Measurements from ENCODE around the gene GORAB.

GORAB gene

DNA sequence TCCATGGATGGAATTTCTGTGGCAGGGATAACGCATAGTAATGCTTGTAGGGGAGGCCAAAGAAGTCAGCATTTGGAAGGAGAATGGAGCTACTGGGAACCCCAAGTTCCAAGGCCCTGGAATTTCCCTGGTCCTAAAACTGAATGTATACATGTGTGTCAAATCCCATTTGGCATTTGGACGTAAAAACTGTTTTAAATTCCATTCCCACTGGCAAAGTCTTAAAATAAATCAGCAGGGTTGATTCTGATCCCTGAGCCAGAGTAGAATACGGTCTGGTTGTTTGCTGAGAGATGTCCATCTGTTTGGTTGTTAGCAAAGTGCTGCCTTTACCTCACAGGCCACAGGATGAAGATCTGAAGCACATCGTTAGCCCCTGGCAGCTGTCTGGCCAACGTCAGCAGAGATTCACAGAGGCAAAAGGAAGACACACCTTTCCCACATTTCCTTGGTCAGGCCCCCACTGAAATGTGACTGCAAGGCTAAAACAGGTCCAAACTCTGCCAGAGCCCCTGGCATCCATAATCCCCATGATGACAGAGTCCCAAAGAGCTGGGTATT is 62.2 kb downstream of the GORAB start:
- Histone ChIP-seq H3K9me3 (ENCODE audit: low read length) (no peaks in the 10 kb centered on the region), H3K36me3 (ENCODE audit: insufficient read depth, low read length) (no peaks in the 10 kb centered on the region), H3K27me3 (ENCODE audit: control insufficient read depth in 1 of 2, insufficient read depth in 2 of 2, low read length in 2 of 2) (no peaks in the 10 kb centered on the region), H3K4me1 (ENCODE audit: insufficient read depth, low read length) (no peaks in the 10 kb centered on the region), H3K9ac (ENCODE audit: low read length) (no peak overlapping the region), H3K4me3 (ENCODE audit: low read depth in 1 of 2, low read length in 2 of 2) (no peak overlapping the region), H3K27ac (ENCODE audit: low read depth, low read length) (no peak overlapping the region)

DNA sequence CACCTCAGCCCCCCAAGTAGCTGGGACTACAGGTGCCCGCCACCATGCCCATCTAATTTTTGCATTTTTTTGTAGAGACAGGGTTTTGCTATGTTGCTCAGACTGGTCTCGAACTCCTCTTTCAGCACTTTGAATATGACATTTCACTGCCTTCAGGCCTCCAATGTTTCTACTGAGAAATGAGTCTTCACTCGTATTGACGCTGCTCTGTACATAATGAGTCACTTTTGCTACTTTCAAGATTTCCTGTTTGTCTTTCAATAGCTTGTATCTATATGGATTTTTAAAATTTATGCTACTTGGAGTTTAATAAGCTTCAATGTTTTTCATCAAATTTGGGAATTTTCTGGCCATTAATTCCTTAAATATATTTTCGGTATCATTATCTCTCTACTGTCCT is 64.7 kb downstream of the GORAB start:
- H3K9ac ChIP-seq (ENCODE audit: low read length): no peak overlapping the region
- no peaks in the 10 kb centered on the region for H3K36me3 ChIP-seq (ENCODE audit: insufficient read depth, low read length)
- no peak overlapping the region for H3K27ac ChIP-seq (ENCODE audit: low read depth, low read length)
- H3K4me1 ChIP-seq (ENCODE audit: insufficient read depth, low read length): no peaks in the 10 kb centered on the region
- no peak overlapping the region for H3K4me3 ChIP-seq (ENCODE audit: low read depth in 1 of 2, low read length in 2 of 2)
- no peaks in the 10 kb centered on the region for H3K9me3 ChIP-seq (ENCODE audit: low read length)
- H3K27me3 ChIP-seq (ENCODE audit: control insufficient read depth in 1 of 2, insufficient read depth in 2 of 2, low read length in 2 of 2): no peaks in the 10 kb centered on the region

DNA sequence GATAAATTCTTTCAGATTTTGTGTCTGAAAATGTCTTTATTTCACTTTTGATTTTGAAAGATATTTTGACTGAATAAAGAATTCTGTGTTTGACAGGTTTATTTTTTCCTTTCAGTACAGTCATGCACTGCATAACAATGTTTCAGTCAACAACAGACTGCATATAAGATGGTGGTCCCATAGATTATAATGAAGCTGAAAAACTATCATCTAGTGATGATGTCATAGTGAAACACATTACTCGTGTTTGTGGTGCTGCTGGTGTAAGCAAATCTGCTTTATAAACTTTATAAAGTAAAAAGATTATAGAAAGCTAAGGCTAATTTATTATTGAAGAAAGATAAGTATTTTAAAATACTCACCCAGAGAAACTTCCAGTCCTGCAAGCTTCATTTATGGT is 66.7 kb downstream of the GORAB start:
- Histone ChIP-seq H3K4me1 (ENCODE audit: insufficient read depth, low read length) (no peaks in the 10 kb centered on the region), H3K27ac (ENCODE audit: low read depth, low read length) (no peak overlapping the region), H3K36me3 (ENCODE audit: insufficient read depth, low read length) (no peaks in the 10 kb centered on the region), H3K4me3 (ENCODE audit: low read depth in 1 of 2, low read length in 2 of 2) (no peak overlapping the region), H3K9me3 (ENCODE audit: low read length) (no peaks in the 10 kb centered on the region), H3K9ac (ENCODE audit: low read length) (no peak overlapping the region), H3K27me3 (ENCODE audit: control insufficient read depth in 1 of 2, insufficient read depth in 2 of 2, low read length in 2 of 2) (no peaks in the 10 kb centered on the region)

DNA sequence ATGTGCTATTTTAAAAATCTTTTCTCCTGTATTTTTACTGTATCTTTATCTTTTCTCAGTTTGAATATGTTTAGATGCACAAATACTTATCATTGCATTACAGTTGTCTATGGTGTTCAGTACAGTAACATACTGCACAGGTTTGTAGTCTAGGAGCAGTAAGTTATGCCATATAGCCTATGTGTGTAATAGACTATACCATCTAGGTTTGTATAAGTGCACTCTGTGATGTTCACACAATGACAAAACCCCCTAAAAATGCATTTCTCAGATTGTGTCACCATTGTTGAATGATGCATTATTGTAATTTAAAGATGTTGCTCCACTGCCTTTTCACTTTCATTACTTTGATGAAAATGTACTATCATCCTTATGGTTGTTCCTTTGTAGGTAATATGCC is 67.1 kb downstream of the GORAB start:
- Histone ChIP-seq H3K27ac (ENCODE audit: low read depth, low read length) (no peak overlapping the region), H3K27me3 (ENCODE audit: control insufficient read depth in 1 of 2, insufficient read depth in 2 of 2, low read length in 2 of 2) (no peaks in the 10 kb centered on the region), H3K9ac (ENCODE audit: low read length) (no peak overlapping the region), H3K36me3 (ENCODE audit: insufficient read depth, low read length) (no peaks in the 10 kb centered on the region), H3K4me3 (ENCODE audit: low read depth in 1 of 2, low read length in 2 of 2) (no peak overlapping the region), H3K4me1 (ENCODE audit: insufficient read depth, low read length) (no peaks in the 10 kb centered on the region), H3K9me3 (ENCODE audit: low read length) (no peaks in the 10 kb centered on the region)

DNA sequence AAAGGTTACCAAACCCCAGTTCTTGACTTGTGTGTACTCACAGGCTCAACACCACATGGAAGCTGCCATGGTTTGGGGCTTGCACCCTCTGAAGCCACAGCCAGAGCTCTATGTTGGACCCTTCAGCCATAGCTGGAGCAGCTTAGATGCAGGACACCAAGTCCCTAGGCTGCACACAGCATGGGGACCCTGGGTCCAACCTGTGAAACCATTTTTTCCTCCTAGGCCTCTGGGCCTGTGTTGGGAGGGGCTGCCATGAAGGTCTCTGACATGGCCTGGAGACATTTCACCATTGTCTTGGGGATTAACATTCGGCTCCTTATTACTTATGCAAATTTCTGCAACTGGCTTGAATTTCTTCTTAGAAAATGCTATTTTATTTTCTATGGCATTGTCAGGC is 69.9 kb downstream of the GORAB start:
- no peak overlapping the region for H3K4me3 ChIP-seq (ENCODE audit: low read depth in 1 of 2, low read length in 2 of 2)
- no peaks in the 10 kb centered on the region for H3K36me3 ChIP-seq (ENCODE audit: insufficient read depth, low read length)
- no peak overlapping the region for H3K27ac ChIP-seq (ENCODE audit: low read depth, low read length)
- no peak overlapping the region for H3K9ac ChIP-seq (ENCODE audit: low read length)
- H3K9me3 ChIP-seq (ENCODE audit: low read length): no peaks in the 10 kb centered on the region
- H3K4me1 ChIP-seq (ENCODE audit: insufficient read depth, low read length): no peaks in the 10 kb centered on the region
- no peaks in the 10 kb centered on the region for H3K27me3 ChIP-seq (ENCODE audit: control insufficient read depth in 1 of 2, insufficient read depth in 2 of 2, low read length in 2 of 2)

Data from muscle layer of colon (tissue), 2 donors.